Stimulated activated CD8-positive, alpha-beta memory T cell treated with anti-CD3 and anti-CD28 coated beads, Interleukin-4, amount 100 ng/mL, for 1 hour (primary cell): ENCODE results near the gene SLC5A11.
"Not testable (repeated sequence)": the region's sequence is repeated elsewhere in the genome, so short reads cannot be mapped to it uniquely, and the experiment has no call there.

Source experiments
- DNase-seq, 2 donors: peaks; one replicate each; pipeline ENCODE4 v3.0.0-alpha.2; 2020; ENCODE audit warnings: low read depth in 2 of 2, low spot score in 1 of 2

Gene SLC5A11

GRCh38 chr16:24856871-24857270 lies 11.1 kb downstream of the SLC5A11 start:
- DNase-seq = not testable (repeated sequence)

GRCh38 chr16:24858219-24859041 lies 12.7 kb downstream of the SLC5A11 start:
- DNase-seq = no peak

- no peak for DNase-seq
Measured at GRCh38 chr16:24861461-24861860, 15.7 kb downstream of the SLC5A11 start.

- DNase-seq = no peak
Measured at GRCh38 chr16:24863582-24864437, 18.0 kb downstream of the SLC5A11 start.

- DNase-seq = no peak
Measured at GRCh38 chr16:24869033-24869432, 23.3 kb downstream of the SLC5A11 start.

DNA sequence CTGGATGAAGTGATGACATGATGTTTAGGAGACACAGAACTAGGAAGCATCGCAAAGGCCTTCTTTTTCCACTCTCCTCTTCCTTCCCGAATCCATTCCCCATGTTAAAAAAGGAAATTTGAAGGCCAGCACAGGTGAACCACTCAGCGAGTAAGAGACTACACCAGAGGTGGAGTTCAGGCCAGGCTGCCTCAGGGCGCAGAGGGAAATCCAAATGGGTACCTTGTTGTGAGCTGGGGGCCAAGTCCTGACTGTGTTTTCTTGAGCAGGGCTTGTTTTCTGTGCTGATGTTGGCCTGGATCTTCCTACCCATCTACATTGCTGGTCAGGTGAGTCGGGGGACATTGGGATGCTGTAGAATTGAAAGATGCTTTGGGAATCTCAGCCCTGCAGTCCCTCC lies 26.1 kb downstream of the SLC5A11 start:
- no peak for DNase-seq

- no peak for DNase-seq
Measured at GRCh38 chr16:24873028-24873427, 27.3 kb downstream of the SLC5A11 start.

DNA sequence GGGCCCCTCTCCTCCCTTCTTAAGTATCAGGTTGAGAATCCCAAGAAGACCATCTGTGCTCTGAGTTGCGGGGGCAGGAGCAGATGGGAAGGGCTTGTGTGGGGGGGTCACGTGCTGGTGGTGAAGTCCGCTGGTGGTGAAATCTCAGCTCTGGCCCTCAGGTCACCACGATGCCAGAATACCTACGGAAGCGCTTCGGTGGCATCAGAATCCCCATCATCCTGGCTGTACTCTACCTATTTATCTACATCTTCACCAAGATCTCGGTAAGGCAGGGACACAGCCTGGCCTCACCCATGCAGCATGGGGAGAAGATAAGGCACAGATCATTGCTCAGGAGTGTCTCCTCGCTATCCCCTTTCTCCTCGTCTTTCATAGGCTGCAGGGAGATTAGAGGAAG lies 29.7 kb downstream of the SLC5A11 start:
- DNase-seq = no peak

DNA sequence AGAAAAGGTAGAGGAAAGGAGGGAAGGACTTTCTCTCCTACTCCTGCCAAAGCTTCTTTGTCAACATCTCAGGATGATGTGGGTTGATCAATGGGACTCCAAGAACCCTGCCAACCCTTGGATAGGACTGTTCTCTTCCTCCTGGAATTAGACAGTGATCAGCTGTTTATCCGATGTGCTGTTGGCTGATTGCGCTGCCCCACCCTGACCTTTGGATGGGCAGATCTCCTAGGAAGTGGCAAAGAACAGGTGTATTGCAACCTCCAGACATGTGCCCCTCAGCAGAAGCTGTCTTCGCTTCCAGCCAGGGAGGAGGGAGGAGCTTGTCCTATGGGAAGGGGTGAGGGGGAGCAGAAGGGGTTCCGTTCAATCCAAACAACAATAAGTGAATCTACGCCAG lies 30.5 kb downstream of the SLC5A11 start:
- no peak for DNase-seq

DNA sequence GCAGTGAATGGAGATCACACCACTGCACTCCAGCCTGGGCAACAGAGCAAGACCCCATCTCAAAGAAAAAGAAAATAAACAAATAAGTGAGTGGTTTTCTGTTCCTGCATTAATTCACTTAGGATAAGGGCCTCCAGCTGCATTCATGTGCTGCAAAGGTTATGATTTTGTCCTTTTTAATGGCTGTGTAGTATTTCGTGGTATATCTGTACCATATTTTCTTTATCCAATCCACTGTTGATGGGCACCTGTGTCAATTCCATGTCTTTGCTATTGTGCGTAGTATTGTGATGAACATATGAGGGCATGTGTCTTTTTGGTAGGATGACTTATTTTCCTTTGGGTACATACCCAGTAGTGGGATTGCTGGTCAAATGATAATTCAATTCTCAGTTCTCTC lies 33.9 kb downstream of the SLC5A11 start:
- no peak for DNase-seq

DNA sequence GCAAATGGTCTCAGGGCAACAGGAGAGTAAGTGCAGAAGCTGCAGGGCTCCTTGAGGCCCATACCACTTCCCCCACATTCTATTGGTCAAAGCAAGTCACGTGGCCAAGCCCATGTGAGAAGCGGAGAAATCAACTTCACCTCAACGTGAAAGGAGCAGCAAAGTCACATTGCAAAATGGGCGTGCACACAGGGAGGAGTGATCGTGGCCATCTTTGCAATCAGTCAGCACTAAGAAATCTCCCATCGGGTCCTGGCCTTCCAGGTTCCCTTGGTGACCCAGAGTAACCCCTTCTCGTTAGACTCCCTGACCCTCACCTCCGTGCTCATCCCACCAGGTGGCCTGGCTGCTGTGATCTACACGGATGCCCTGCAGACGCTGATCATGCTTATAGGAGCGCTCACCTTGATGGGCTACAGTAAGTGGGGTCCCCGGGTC lies 38.0 kb downstream of the SLC5A11 start:
- no peak for DNase-seq

- DNase-seq = no peak
Measured at GRCh38 chr16:24887472-24887871, 41.7 kb downstream of the SLC5A11 start.

- DNase-seq = no peak
Measured at GRCh38 chr16:24890746-24891145, 45.0 kb downstream of the SLC5A11 start.

DNA sequence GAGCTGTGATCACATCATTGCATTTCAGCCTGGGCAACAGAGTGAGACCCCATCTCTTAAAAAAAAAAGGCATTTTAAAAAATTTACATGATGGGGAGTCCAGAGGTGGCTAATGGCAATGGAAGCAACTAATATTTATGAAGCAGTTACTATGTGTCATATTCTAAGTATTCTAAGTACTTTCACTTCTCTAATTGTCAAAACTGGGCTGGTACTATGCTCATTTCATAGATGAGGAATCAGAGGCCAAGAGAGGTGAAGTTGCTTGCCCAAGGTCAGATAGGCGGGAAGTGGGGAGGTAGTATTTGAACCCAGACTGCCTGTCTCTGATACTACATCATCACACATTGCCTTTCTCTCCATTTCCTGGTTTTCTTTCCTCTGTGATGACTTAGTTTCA lies 50.7 kb downstream of the SLC5A11 start:
- DNase-seq = no peak

DNA sequence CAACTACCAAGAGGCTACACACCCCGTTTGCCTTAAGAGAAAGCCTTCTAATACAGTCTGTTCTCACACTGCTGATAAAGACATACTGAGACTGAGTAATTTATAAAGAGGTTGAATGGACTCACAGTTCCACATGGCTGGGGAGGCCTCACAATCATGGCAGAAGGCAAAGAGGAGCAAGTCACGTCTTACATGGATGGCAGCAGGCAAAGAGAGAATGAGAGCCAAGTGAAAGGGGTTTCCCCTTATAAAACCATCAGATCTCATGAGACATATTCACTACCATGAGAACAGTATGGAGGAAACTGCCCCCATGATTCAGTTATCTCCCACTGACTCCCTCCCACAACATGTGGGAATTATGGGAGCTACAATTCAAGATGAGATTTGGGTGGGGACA lies 51.8 kb downstream of the SLC5A11 start:
- not testable (repeated sequence) for DNase-seq

GRCh38 chr16:24900230-24900629 lies 54.5 kb downstream of the SLC5A11 start:
- DNase-seq = no peak

- DNase-seq = no peak
Measured at GRCh38 chr16:24906199-24906808, 60.5 kb downstream of the SLC5A11 start.

DNA sequence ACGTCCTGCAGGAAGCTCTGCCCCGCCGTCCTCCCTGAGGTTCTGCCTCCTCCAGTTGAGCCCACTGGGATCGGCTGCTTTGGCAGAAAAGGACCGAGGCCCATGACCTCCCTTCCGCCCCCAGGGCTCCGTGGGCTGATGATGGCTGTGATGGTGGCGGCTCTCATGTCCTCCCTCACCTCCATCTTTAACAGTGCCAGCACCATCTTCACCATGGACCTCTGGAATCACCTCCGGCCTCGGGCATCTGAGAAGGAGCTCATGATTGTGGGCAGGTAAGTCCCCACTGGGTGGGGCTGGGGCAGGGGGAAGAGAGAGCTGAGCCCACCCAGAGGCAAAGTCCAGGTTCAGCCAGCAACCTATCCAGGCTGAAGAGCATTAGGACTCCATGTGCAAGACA lies 61.1 kb downstream of the SLC5A11 start:
- DNase-seq = no peak

GRCh38 chr16:24908716-24909115 lies 63.0 kb downstream of the SLC5A11 start:
- no peak for DNase-seq

DNA sequence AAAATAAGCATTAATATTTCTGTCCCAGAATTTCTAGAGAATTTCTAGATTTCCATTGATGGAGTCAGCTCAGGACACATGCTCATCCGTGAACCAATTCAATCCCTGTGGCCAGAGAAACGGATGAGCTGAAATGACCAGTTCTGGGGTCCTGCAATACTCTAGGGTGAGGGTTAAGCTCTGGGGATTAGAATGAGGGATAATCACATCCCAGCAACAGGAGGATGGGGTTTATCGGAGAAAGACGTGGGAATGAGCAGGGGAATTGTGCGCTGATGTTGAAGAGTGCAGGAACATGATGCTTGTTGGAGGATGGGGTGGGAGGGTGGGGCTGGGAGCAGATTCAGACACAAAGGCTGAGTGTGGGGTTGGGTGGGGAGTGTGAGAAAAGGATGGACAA lies 64.1 kb downstream of the SLC5A11 start:
- no peak for DNase-seq

DNA sequence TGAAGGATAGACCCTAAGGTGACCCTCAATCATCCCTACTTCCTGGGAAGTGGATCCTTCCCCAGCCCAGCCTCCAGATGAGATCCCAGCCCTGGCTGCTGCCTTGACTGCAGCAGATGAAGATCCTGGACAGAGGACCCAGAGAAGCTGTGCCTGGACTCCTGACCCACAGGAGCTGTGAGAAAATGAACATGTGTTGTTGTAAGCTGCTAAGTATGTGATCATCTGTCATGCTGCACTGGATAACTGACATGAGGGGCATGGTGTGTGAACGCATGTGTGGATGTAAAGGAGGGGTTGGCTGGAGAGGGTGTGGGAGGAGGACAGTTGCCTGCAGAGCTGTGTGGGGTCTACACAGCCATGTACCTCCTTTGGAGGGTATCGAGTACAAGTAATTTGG lies 69.3 kb downstream of the SLC5A11 start:
- DNase-seq = no peak

DNA sequence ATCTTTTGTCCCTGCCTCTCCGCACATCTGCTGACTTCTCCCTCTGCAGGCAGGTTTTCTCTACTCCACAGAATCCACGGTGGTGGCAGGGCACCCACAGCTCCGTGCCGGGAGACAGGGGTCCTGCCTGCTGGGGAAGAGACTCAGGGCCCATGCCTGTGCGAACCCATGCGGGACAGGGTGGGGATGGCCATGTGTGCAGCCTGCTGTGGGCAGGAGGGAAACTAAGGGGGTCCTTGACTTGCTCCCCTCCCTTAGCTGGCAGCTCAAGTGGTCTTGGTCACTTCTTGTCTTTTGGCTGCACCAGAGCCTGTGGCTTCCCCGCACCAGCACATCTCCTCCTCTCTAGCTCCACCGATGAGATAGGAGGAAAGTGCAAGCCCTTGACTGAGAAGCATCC lies 69.8 kb downstream of the SLC5A11 start:
- DNase-seq = no peak
